ENCODE results near the gene PROC.
"Not testable (repeated sequence)": the region's sequence is repeated elsewhere in the genome, so short reads cannot be mapped to it uniquely, and the experiment has no call there.

Gene PROC

DNA sequence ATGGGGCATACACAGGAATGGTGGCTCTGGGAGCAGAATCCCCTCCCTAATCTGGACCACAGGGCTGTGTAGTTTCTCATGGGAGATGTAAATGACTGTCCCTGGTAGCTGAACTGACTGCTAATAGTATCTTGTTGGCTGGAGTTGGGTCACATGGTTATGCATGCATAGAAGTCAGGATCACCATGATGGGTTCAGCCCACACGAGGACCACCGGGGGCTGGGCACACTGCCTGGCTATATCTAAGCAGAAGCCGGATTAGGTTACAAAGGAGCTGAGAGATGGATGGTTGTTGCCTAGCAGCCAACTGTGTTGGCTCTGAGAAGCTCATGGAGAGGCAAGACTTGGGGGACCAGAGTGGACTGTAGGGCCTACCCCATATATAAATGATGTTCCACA, 23.7 kb upstream of the PROC start:
- DNase-seq (ENCODE audit: low read depth in 2 of 2) = no peak

GRCh38 chr2:127397568-127398238, 20.5 kb upstream of the PROC start:
- DNase-seq (ENCODE audit: low read depth in 2 of 2) = no peak

DNA sequence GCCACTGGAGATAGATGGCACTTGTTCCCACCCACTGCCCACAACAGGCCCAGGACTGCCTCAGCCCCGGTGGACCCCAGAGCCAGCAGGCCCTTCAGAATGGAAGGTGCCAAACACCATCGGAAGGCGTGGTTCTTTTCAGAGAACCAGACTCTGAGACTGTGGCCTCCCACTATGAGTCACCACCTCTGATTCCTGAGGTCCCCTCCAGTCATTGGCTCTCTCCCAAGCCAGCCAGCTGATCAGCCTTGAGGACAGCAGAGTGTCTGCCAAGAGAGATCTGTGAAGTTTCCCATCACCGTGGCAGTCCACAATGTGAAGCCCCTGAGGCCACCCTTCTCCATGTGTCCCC, 20.0 kb upstream of the PROC start:
- peak; percentile 72 to 73 for DNase-seq (ENCODE audit: low read depth in 2 of 2)

DNA sequence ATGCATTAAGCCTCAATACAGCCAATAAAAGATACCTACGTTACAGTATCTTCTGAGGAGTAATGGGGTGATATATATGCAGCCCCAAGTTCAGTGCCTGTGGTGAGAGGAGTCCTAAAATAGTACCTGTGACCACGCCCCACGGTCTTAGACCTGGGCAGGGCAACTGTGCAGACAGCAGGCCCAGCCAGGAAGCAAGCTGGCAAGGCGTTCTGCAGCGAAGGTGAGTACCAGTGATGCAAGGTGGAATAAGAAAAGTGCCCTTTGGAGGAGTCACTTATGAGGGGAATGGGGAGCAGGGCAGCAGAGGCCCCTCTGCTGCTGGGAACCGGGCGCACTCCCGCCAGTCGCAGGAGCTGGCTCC, 17.7 kb upstream of the PROC start:
- DNase-seq (ENCODE audit: low read depth in 2 of 2) = no peak

DNA sequence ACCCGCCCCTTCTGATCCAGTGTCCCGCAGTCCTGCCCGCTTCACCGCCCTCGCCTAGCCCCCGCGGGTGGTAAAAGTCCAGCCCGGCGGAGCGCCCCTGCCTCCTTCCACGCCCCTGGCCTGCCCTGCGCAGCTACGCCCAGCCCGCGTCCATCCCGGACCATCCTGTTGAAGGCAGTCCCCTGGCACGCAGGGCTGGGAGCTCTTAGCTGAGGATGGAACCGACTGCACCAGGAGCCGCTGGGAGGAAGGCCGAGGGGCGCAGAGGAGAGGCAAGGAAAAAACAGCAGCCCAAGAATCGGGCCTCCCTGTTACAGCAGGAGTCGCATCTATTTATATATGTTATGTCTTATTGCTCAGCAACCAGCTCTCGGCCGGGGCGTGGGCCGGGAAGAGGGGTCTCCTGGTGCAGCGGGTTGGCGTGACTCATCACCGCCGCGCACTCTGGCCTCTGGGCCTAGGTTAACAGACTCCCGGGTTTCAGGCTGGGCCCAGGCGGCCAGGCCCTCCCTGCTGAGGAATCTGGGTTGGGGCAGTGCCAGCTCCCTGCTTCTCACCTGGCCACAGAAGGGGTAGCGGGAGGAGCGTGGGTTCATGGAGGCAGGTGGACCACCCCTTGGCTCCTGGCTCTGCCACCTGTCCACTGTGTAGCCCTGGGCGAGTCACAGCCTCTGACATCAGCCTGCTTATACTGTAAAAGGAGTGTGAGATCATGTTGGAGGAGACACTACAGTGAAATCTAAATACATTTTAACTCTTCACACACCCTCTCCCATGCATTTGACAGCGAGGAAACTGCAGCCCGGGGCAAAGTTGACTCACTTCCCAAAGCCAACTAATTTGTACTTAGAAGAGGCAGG, 17.1 kb upstream of the PROC start:
- DNase-seq (ENCODE audit: low read depth in 2 of 2) = no peak

DNA sequence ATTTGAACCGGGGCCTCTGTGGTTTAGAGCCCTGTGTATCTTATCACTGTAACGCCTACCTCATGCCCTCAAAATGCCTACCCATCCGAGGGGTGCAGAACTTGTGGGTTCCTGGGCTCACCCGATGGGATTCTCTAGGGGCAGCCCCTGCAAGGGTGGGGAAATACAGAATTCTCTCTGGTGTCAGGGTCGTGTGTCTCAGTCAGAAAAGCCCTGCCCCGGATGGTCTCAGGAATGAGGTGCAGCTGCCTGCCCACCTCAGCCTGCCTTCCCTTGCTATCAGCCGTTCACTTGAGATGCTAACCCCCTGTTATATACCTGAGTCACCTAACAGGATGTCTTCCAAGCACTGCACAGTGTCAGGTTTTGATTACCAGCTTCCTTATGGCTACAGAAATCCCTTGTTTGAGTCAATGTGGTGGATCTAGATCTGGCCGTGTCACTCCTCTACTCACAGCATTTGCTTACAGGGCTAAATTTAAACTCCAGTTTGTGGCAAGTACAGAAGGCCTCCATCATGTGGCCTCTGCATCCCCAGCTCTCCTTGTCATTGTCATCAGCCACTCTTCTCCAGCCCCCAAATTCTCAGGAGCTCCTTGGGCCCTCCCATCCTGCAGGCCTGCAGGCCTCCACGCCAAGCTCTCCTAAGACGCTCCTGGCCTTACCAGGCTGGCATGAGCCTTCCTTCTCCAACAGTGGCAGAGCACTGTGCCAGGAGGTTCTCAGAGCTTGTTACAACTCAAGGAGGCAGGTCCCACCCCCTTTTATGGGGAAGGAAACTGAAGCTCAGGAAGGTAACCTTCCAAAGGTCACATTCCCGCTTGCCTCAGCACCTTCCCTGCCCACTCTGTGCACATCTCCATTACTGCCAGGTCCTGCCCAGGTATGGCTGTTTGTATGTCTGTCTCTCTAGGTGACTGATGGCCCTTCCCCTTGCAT, 16.2 kb upstream of the PROC start:
- DNase-seq (ENCODE audit: low read depth in 2 of 2) = no peak

DNA sequence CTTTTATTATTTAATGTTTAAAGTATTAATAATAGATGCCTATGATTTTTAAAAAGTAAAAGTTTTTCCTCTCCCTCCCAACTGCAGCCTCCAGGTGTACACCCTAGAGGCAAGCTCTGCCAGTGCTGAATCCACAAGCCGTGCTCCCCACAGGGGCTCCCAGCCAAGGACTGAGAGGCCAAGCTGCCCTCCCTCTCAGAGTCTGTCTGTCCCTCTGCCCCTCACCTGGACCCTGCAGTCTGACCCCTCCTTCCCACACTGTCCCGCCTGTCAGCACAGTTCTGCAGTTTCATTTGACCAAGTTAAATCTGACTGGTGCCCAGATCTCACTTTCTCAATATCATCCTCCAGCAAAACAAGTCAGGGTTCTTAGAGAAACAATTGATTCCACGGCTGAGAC, 14.8 kb upstream of the PROC start:
- DNase-seq (ENCODE audit: low read depth in 2 of 2) = no peak

GRCh38 chr2:127404466-127405254, 13.6 kb upstream of the PROC start:
- no peak for DNase-seq (ENCODE audit: low read depth in 2 of 2)

DNA sequence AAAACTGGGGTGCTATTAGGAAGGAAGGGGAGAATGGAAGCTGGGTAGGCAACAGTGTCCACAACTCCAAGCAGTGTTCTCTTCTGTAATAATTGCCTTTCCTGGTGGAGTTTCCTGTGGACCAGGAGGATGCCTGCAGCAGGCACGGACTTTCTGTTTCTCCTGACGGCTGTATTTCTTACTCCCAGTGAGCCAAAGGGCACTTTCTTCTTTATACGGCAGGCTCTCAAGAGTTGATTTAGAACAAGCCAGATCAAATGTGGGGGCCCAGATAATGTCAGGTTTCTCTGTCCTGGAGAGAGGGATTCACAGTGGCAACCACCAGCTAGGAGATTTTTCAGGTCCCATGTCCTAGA, 13.0 kb upstream of the PROC start:
- DNase-seq (ENCODE audit: low read depth in 2 of 2) = no peak

DNA sequence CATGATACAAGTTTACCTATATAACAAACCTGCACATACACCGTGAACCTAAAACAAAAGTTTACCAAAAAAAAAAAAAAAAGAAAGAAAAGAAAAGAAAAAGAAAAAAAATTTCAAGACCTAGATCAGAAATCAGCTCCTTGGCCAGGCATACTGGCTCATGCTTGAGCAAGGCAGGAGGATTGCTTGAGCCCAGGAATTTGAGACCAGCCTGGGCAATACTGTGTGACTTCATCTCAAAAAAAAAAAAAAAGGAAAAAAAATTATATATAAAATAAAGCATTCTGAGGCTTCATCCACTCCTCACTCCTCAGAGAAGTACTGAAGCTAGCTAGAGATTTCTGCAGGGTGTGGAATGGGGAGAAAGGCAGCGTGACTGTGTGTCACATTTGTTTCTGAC, 11.8 kb upstream of the PROC start:
- no peak for DNase-seq (ENCODE audit: low read depth in 2 of 2)

DNA sequence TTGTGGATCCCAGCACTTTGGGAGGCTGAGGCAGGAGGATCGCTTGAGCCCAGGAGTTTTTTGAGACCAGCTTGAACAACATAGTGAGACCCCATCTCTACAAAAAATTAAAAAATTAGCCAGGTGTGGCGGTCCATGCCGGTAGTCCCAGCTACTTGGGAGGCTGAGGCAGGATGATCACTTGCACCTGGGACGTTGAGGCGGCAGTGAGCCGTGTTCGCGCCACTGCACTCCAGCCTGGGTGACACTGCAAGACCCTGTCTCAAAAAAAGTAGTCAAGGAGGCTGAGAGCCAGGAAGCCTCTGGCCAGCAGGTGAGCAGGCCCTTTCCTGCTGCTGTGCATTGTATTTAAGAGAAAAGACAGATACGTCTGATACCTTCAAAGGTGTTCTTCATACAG, 11.1 kb upstream of the PROC start:
- no peak for DNase-seq (ENCODE audit: low read depth in 2 of 2)

DNA sequence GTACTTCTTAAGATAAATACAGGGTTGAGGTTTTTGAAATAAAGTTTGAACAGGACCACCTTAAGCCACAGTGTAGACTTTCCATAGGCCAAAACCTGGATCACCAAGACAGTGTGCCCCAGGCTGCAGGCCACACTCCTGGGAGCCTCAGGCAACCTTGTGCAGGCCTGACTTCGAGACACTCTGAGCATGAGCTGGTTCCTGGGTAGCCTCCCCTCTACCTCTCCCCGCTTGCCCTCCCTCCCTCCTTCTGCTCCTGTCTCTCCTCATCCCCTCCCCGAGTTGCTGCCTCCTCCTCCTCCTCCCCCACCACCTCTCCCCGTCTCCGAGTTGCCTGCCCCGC, 10.6 kb upstream of the PROC start:
- no peak for DNase-seq (ENCODE audit: low read depth in 2 of 2)

DNA sequence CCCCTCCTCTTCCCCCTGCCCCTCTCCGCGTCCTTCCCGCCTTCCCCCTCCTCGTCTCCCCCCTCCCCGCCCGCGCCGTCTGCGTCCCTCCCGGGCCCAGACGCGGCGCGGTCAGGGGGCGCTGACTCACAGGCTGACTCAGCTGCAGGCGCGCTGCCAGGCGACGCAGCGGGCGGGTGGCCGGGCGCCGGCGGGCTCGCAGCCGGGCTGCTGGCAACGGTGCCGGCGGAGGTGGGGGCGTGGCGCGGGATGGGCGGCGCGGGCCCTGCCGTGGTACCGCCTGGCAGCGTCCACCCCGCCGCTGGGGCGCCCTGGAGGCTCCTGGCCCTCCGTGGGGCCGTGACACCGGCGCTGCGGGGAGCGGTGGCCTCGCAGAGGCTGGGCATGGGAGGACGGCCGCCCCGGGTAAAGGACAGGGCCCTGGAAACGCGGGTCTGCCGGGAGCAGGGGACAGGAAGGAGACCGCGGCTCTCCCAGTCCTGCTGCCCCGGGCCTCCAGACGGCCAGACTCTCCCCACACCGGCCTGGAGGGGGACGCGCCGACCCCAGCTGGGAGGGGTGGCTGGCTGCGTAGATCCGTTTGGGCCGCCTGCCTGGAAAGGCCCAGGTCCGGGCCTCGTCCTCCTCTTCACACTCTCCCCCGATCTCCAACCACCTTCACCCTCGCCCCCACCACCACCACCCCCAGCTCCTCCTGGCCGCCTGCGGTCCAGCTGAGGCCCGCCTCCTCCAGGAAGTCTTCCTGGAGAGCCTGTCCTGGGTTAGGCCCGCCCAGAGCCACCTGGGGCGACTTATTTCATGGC, 10.0 kb upstream of the PROC start:
- DNase-seq (ENCODE audit: low read depth in 2 of 2) = peak; percentile 78 to 84

DNA sequence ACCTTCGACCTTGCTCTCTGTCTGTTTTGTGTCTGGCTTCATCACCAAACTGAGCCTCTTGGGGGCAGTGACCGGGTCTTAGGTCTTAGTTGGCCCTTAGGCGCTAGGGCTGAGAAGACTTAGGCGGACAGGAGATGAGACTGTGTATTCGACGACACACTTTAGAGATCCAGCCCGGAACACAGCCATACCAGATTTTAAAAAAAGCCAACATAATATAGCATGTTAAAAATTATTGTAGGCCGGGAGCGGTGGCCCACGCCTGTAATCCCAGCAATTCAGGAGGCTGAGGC, 9.5 kb upstream of the PROC start:
- DNase-seq (ENCODE audit: low read depth in 2 of 2) = no peak

DNA sequence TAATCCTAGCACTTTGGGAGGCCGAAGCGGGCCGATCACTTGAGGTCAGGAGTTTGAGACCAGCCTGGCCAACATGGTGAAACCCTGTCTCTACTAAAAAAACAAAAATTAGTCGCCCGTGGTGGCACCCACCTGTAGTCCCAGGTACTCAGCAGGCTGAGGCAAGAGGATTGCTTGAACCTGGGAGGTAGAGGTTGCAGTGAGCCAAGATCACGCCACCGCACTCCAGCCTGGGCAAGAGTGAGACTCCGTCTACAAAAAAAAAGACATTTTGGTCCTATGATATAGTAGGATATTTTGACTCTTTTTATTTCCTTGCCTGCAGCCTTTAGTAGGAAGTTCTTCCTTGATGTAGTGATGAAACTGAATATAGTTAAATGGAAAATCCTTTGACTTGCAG, 8.5 kb upstream of the PROC start:
- DNase-seq (ENCODE audit: low read depth in 2 of 2) = not testable (repeated sequence)

- DNase-seq (ENCODE audit: low read depth in 2 of 2) = peak; percentile 37 to 42
Observed at GRCh38 chr2:127410871-127411652, 7.2 kb upstream of the PROC start.

DNA sequence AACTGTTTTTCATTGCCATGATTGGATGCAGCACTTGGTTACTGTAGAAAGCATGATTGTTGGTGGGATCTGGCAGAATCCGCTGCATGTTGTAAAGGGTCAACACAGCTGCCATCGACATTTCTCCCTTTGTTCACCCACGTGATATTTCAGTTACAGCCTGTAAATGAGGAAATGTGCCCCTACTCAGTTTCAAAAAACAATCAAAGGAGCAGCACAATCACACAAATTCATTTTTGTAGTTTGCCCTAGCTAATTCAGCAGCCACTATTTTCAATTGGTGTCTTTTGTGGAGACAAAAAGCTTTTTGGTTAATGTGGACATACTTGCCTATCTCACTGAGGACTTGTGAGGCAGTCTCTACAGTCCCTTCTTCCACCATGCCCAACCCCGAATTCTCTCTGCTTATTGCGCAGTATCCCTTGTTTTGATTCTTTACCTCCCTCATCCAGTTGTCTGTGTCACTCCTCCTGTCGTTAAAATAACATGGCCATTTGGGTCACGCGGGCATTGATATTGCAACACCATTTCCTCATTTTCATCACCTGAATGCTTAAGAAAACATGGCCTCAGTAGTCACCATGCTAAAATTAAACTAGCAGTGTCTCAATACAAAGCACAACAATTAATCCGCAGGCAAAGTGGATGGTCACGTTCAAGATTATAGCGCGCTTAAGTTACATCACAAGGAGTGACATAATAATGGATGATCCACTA, 6.4 kb upstream of the PROC start:
- DNase-seq (ENCODE audit: low read depth in 2 of 2) = no peak

DNA sequence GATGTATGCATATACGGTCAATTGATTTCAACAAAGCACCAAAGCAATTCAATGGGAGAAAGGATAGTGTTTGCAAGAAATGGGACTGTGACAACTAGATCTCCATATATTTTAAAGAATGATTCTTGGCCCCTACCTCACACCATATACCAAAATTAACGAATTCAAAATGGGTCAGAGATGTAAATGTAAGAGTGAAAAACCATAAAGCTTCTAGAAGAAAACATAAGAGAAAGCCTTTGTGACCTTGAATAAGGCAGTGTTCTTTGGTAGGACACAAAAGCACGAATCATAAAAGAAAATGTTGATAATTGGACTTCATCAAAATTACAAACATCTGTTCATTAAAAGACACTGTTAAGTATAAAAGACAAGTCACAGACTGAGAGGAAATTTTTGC, 5.0 kb upstream of the PROC start:
- no peak for DNase-seq (ENCODE audit: low read depth in 2 of 2)

GRCh38 chr2:127413782-127414637, 4.2 kb upstream of the PROC start:
- DNase-seq (ENCODE audit: low read depth in 2 of 2) = peak; percentile 36 to 48
